ENCODE results near the gene DECR2. TPM values are rescaled to one million over a fixed set of nuclear protein-coding genes. Genes with fewer than 3 reads are reported as not detected.

The DECR2 gene
- total and polyA plus RNA-seq, 2 of the 4 experiments (the other 2 are of a cell fraction): 3.9 to 26.7 TPM

DNA sequence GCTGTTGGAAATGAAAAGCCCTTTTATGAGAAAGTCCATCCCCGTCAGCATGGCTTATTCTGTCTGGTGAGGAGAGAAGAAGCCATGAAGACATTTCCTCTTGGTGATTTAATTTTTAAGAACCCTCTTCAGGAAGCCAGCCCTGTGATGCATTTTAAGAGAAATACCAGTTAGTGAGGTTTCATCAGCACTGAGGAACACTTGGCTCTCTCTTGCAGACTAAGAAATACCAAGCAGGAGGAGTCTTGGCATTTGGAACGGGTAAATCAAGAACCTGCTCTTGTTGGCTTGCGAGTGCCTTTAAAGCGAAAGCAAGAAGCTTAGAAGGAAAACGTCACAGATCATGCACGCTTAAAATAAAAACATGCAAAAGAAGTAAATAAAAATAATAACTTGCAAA, 41.3 kb downstream of the DECR2 start:
- Histone ChIP-seq H3K4me1 (ENCODE audit: control insufficient read depth, insufficient read depth, low read length) (no peaks in the 10 kb centered on the region), H3K4me2 (ENCODE audit: low read depth, low read length) (no peak overlapping the region), H3K56ac (ENCODE audit: extremely low read depth, insufficient read depth, low read length) (no peak overlapping the region), H3K9ac (ENCODE audit: low read depth, low read length) (no peak overlapping the region), H4K20me1 (ENCODE audit: insufficient read depth, low read length) (peaks cover 63% of the 10 kb centered on the region), H3K27ac (ENCODE audit: insufficient read depth, low read length) (no peak overlapping the region), H4K5ac (ENCODE audit: low read depth, low read length) (no peak overlapping the region), H2BK20ac (ENCODE audit: low read depth, low read length) (no peak overlapping the region), H3K9me3 (ENCODE audit: control insufficient read depth, insufficient read depth, low read length) (no peaks in the 10 kb centered on the region), H2AFZ (replicated peaks; ENCODE audit: low read length, poor library complexity) (no peak overlapping the region), H4K8ac (ENCODE audit: low read depth in 2 of 2, low read length in 2 of 2) (no peak overlapping the region), H2BK120ac (ENCODE audit: low read depth, low read length) (no peak overlapping the region), H3K18ac (ENCODE audit: low read depth, low read length) (no peak overlapping the region), H3K27me3 (ENCODE audit: control insufficient read depth, insufficient read depth, low read length) (no peaks in the 10 kb centered on the region), H2AK5ac (ENCODE audit: low read depth, low read length) (no peak overlapping the region), H4K91ac (ENCODE audit: insufficient read depth, low read depth, low read length) (no peak overlapping the region), H3K23ac (ENCODE audit: low read depth, low read length) (no peak overlapping the region), H2BK5ac (ENCODE audit: low read depth, low read length, poor library complexity, severe bottlenecking) (no peak overlapping the region), H3K4me3 (ENCODE audit: insufficient read depth, low read depth, low read length) (no peak overlapping the region), H3K9me1 (ENCODE audit: insufficient read depth, low read length) (peaks cover 20% of the 10 kb centered on the region), H3K4ac (ENCODE audit: low read depth, low read length) (no peak overlapping the region), H2AK9ac (replicated peaks; ENCODE audit: low read depth, low read length, poor library complexity) (no peak overlapping the region), H3K36me3 (ENCODE audit: control insufficient read depth, insufficient read depth, low read length) (0 out of 2 replicates have a peak, but pooled peaks cover 3% of the 10 kb centered on the region), H3K79me1 (ENCODE audit: low read depth in 1 of 2, low read length in 2 of 2) (peaks cover 29 to 77% of the 10 kb centered on the region in 2 experiments), H3K14ac (replicated peaks; ENCODE audit: low read depth, low read length) (no peak overlapping the region), H2BK15ac (ENCODE audit: low read depth, low read length) (no peak overlapping the region)
- dilution Hi-C loops (cut with HindIII; ENCODE audit: low sequenced_read_pairs, unreplicated experiment): no loop called here
- ATAC-seq (ENCODE audit: low read depth): no peak
- intact Hi-C loops (cut with micrococcal nuclease): no loop called here
- in situ Hi-C loops (cut with MboI; ENCODE audit: low sequenced_read_pairs): no loop called here
- no TSS peak for BruUV-seq (replicated peaks)
- ChIA-PET POLR2A (ENCODE audit: unreplicated experiment) (no interaction called here), CTCF (no interaction called here)
- WGBS, 2 experiments (ENCODE audit: extremely low coverage in 2 of 2, insufficient read length in 1 of 2): no CpG with 5 or more reads among the region's 6 CpGs
- no peak for DNase-seq
- no peak for TF ChIP-seq RAD21 (IDR thresholded peaks at IDR 0.05; ENCODE audit: low read length)
- TF ChIP-seq, protein P1, sequence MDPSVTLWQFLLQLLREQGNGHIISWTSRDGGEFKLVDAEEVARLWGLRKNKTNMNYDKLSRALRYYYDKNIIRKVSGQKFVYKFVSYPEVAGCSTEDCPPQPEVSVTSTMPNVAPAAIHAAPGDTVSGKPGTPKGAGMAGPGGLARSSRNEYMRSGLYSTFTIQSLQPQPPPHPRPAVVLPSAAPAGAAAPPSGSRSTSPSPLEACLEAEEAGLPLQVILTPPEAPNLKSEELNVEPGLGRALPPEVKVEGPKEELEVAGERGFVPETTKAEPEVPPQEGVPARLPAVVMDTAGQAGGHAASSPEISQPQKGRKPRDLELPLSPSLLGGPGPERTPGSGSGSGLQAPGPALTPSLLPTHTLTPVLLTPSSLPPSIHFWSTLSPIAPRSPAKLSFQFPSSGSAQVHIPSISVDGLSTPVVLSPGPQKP (IDR thresholded peaks at IDR 0.05; ENCODE audit: borderline replicate concordance, low read depth, low read length): no peak
- no peak for TF ChIP-seq POLR2A (IDR thresholded peaks at IDR 0.05; ENCODE audit: low read depth, low read length)
- TF ChIP-seq MXI1 (IDR thresholded peaks at IDR 0.05; ENCODE audit: borderline replicate concordance, low read depth, low read length): no peak
- TF ChIP-seq FOS (IDR thresholded peaks at IDR 0.05; ENCODE audit: low read depth, low read length): no peak
- TF ChIP-seq BHLHE40 (IDR thresholded peaks at IDR 0.05; ENCODE audit: low read depth, low read length): no peak
- no peak for TF ChIP-seq RFX5 (IDR thresholded peaks at IDR 0.05; ENCODE audit: low read depth, low read length)

Data from IMR-90 (cell line).